Hematopoietic multipotent progenitor cell treated with erythropoietin and hydrocortisone succinate and interleukin-3 and kit ligand, for 8 days (in vitro differentiated cells): ENCODE data around the gene PRXL2A.
"Not testable (repeated sequence)": the region's sequence is repeated elsewhere in the genome, so short reads cannot be mapped to it uniquely, and the experiment has no call there.

Source experiments
- DNase-seq: peaks from one replicate; pipeline ENCODE4 v3.0.0-alpha.2; 2015

PRXL2A gene

GRCh38 chr10:80462299-80462980 is 54.1 kb downstream of the PRXL2A start:
- no peak for DNase-seq

- DNase-seq, result no peak
Measured at GRCh38 chr10:80462981-80463741, 54.8 kb downstream of the PRXL2A start.

GRCh38 chr10:80463868-80464267 is 55.5 kb downstream of the PRXL2A start:
- no peak for DNase-seq

DNA sequence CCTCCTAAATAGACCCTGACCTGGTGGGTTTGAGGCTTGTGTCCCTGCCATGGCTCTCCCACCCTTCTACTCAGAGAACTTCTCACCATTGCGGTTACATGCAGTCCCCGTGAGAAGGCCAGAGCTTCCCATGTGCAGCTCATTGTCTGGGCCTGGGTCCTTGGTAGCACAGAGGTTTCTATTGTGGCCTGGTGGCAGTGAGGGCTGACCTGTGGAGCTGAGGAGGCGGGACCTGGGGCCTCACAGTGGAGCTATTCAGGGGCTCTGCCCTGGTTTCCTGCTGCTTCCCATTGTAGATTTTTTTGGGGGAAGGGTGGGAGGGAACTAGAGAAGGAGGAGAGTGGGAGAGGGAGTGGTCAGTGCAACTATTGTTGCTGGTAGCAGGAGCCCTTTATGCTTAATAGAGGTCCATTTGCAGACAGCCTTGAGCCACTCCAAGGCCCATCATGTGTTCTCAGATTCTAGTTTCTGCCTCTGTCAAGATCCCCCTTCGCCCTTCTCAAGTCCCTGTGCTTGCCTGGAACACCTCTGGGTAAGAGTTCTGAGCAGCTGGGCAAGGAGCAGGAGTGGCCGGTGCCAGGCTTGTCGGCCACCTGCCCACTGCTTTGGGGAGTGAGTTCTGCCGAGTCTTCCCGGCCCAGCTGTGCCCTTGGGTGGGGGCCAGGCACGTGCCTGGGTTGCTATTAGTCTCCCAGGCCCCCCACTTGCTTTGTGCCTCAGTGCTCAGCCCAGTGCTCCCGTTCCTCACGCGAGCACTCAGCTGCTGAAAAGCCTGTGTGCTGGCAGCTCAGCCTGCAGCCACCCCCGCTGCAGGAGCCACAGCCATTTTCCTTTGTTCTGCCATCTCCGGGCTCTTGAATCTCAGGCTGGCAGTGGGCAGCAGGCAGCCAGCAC is 56.5 kb downstream of the PRXL2A start:
- DNase-seq, result no peak

GRCh38 chr10:80465451-80465835 is 57.1 kb downstream of the PRXL2A start:
- no peak for DNase-seq

DNA sequence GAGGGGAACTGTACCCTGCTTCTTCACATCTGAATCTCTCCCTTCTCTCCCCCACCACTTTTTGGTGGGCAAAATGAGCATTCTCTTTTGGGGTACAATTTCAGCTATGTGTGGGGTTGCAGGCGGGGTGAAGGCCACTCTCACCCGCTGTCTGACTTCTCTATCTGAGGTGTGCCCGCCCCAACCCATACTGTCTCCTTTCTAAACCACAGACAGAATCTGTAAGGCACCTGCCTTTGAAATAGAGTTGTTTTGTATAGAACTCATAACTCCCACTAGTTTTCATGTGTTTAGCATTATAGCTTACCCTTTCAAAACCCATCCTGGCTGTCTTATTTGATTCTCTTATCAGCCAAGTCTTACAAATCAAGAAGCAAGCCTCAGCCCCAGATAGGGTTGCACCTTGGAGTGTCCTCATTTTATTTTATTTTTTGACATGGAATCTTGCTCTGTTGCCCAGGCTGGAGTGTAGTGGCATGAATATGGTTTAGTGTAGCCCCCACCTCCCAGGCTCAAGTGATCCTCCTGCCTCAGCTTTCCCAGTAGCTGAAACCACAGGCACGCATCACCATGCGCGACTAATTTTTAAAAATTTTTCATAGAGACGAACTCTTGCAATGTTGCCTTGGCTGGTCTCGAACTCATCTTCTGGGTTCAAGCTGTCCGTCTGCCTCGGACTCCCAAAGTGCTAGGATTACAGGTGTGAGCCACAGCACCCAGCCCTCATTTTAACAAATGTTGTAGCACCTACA is 57.7 kb downstream of the PRXL2A start:
- peak; percentile 48 for DNase-seq

GRCh38 chr10:80466724-80467326 is 58.5 kb downstream of the PRXL2A start:
- peak; percentile 83 for DNase-seq

DNA sequence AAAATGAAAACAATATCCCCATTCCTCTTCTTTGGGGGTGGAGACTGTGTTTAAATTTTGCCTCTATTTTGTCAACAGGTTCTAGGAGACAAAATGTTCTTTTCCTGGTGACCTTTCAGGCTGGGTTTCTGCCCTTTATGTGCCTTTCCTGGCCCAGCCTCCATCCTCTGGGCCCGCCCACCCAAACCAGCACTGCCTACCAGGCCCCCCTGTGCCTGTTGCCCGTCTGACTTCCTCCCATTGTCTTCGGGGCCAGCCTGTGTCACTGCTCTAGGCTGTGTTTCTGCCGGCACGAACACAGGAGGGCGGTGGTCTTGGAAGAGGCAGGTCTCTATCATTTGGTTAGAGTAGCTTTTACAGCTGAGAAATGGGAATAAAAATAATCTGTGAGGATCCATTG is 59.7 kb downstream of the PRXL2A start:
- DNase-seq, result peak; percentile 76

GRCh38 chr10:80468806-80469421 is 60.6 kb downstream of the PRXL2A start:
- DNase-seq, result no peak

- DNase-seq, result no peak
Measured at GRCh38 chr10:80470266-80470665, 61.9 kb downstream of the PRXL2A start.

- DNase-seq, result no peak
Measured at GRCh38 chr10:80471001-80471400, 62.6 kb downstream of the PRXL2A start.

GRCh38 chr10:80471715-80472233 is 63.4 kb downstream of the PRXL2A start:
- no peak for DNase-seq

GRCh38 chr10:80472234-80473095 is 64.1 kb downstream of the PRXL2A start:
- no peak for DNase-seq

GRCh38 chr10:80473096-80473657 is 64.8 kb downstream of the PRXL2A start:
- no peak for DNase-seq

GRCh38 chr10:80473692-80474596 is 65.6 kb downstream of the PRXL2A start:
- no peak for DNase-seq

DNA sequence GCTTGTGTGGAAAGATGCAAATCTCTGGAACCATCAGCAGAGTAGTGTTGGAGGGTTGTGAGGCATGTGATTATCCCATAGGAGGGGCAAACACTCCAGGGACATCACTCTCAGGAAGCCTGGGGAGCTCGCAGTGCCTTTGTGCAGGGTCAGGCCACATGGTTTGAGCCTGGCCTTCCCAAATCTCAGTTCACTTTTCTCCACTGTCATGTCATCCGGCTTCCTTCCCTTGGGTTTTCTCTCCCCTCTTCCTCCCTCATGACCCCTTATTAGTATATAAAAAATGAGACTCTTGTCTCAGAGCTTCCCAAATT is 66.2 kb downstream of the PRXL2A start:
- no peak for DNase-seq

DNA sequence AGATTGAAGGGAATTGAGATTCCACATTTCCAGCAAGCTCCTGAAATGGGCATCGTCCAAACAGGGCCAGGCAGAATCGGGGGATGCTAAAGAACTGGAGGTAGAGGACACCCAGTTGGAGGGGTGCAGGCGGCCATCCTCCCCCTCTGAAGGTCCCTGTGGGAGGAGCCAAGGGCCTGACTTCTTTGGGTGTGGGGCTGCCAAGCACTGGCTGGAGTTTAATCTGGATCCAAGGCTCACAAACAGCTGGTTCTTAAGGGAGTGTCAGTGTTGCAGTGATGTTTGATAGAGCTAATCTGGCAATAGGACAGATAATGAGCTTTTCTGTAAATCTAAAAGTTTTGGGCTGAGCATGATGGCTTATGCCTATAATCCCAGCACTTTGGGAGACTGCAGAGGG is 66.6 kb downstream of the PRXL2A start:
- DNase-seq, result peak; percentile 57

DNA sequence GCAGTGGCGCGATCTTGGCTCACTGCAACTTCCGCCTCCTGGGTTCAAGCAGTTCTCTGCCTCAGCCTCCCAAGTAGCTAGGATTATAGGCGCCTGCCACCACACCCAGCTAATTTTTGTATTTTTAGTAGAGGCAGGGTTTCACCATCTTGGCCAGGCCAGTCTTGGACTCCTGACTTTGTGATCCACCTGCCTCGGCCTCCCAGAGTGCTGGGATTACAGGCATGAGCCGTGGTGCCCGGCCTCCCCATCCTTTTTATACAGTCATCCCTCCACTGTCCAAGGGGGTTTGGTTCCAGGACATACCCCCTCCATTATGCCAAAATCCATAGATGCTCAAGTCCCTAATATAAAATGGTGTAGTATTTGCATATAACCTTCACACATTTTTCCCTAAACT is 67.3 kb downstream of the PRXL2A start:
- not testable (repeated sequence) for DNase-seq

GRCh38 chr10:80476685-80477084 is 68.3 kb downstream of the PRXL2A start:
- DNase-seq, result no peak
